B cell (primary cell): ENCODE results near the gene SAMD7. TPM values are rescaled to one million over a fixed set of nuclear protein-coding genes. Genes with fewer than 3 reads are reported as not detected.

Experiments used
- ATAC-seq: fragments of 200-7000 bp; cut with Tn5 transposase; one replicate; pipeline ENCODE4 v1.10.0; 2021; ENCODE audit warnings: low read depth, mild to moderate bottlenecking, moderate number of reproducible peaks, moderate library complexity
- CTCF ChIA-PET: fragments of 350-600 bp; sonication (Branson Sonifier 250); formaldehyde crosslinking; loops from one replicate; lab custom pipeline; 2021; ENCODE audit warnings: antibody characterized with exemption, inconsistent platforms; lab: Charles Lee
- POLR2A ChIA-PET: fragments of 350-600 bp; sonication (Branson Sonifier 250); formaldehyde crosslinking; loops from one replicate; lab custom pipeline; 2021; ENCODE audit warnings: antibody characterized with exemption; lab: Charles Lee
- DNase-seq: peaks from one replicate; pipeline ENCODE4 v3.0.0; 2013
- H2AFZ ChIP-seq: 2 replicates; pipeline ENCODE4 v1.6.1; 2012; ENCODE audit warnings: mild to moderate bottlenecking, low read depth, low read length; ENCODE audit not compliant: insufficient read depth, poor library complexity, severe bottlenecking
- H3K27ac ChIP-seq, 2 donors: 1 replicate in 1 of 2; 2 replicates in 1 of 2; pipeline ENCODE4 v1.5.1; 2012 to 2013; ENCODE audit warnings: low read length in 2 of 2, mild to moderate bottlenecking in 2 of 2, moderate library complexity in 1 of 2
- H3K27me3 ChIP-seq, 4 experiments: fragments of 200-600 bp in 1 of 4; sonication (generic) in 1 of 4; replicated peaks in 1 of 4; 1 replicate in 2 of 4; 2 replicates in 2 of 4; pipeline versions ENCODE4 v1.6.1 to v1.7.0; 2013 to 2016; ENCODE audit warnings: low read length in 3 of 4, mild to moderate bottlenecking in 2 of 4, mixed read lengths in 1 of 4, moderate library complexity in 1 of 4; ENCODE audit not compliant: insufficient read depth in 4 of 4, control insufficient read depth in 3 of 4; ENCODE audit errors: control extremely low read depth in 1 of 4
- H3K36me3 ChIP-seq, 2 experiments: replicated peaks in 1 of 2; 1 replicate in 1 of 2; 2 replicates in 1 of 2; pipeline versions ENCODE4 v1.6.1 to v1.7.1; 2013; ENCODE audit warnings: low read length in 1 of 2; ENCODE audit not compliant: insufficient read depth in 2 of 2, control insufficient read depth in 1 of 2; ENCODE audit errors: control extremely low read depth in 1 of 2, extremely low read depth in 1 of 2
- H3K4me1 ChIP-seq, 2 donors: fragments of 200-600 bp in 1 of 2; sonication (generic) in 1 of 2; 1 replicate in 1 of 2; 2 replicates in 1 of 2; pipeline versions ENCODE4 v1.5.1 to v1.6.1; 2013 to 2017; ENCODE audit warnings: low read length in 2 of 2; ENCODE audit not compliant: control insufficient read depth in 2 of 2, insufficient read depth in 2 of 2
- H3K4me2 ChIP-seq: replicated peaks from 2 replicates; pipeline ENCODE3; 2012; ENCODE audit warnings: mild to moderate bottlenecking, low read depth, low read length; ENCODE audit not compliant: poor library complexity, severe bottlenecking
- H3K4me3 ChIP-seq, 5 experiments: fragments of 200-600 bp in 1 of 5; sonication (generic) in 1 of 5; 1 replicate in 3 of 5; 2 replicates in 2 of 5; pipeline versions ENCODE4 v1.5.1 to v1.7.0; 2011 to 2016; ENCODE audit warnings: low read length in 4 of 5, mild to moderate bottlenecking in 4 of 5, low read depth in 2 of 5, control low read depth in 1 of 5, moderate library complexity in 1 of 5; ENCODE audit not compliant: insufficient read depth in 1 of 5; ENCODE audit errors: control extremely low read depth in 1 of 5, extremely low read depth in 1 of 5
- H3K79me2 ChIP-seq: fragments of 200-600 bp; sonication (generic); one replicate; pipeline ENCODE4 v1.6.0; 2016; ENCODE audit warnings: low read length; ENCODE audit not compliant: control insufficient read depth, insufficient read depth
- H3K9ac ChIP-seq: fragments of 200-600 bp; sonication (generic); 2 replicates; pipeline ENCODE4 v1.6.1; 2017; ENCODE audit warnings: mild to moderate bottlenecking, low read length, moderate library complexity
- H3K9me3 ChIP-seq, 3 donors: one replicate each; pipeline versions ENCODE4 v1.6.1 to v1.7.1; 2013; ENCODE audit warnings: low read length in 2 of 3; ENCODE audit not compliant: control insufficient read depth in 2 of 3, insufficient read depth in 1 of 3; ENCODE audit errors: control extremely low read depth in 1 of 3
- H4K20me1 ChIP-seq: 2 replicates; pipeline ENCODE4 v1.6.0; 2012; ENCODE audit warnings: mild to moderate bottlenecking, low read length; ENCODE audit not compliant: insufficient read depth, control insufficient read depth, poor library complexity, severe bottlenecking
- H3K27ac Mint-ChIP-seq: one replicate; pipeline ENCODE4 v1.8.0; 2021; ENCODE audit warnings: mixed read lengths
- H3K27me3 Mint-ChIP-seq: one replicate; pipeline ENCODE4 v1.8.0; 2021; ENCODE audit warnings: mixed read lengths
- H3K4me1 Mint-ChIP-seq: one replicate; pipeline ENCODE4 v1.8.0; 2021; ENCODE audit warnings: mixed read lengths
- H3K4me3 Mint-ChIP-seq: one replicate; pipeline ENCODE4 v1.8.0; 2021; ENCODE audit warnings: mixed read lengths
- H3K9me3 Mint-ChIP-seq: one replicate; pipeline ENCODE4 v1.8.0; 2022; ENCODE audit warnings: mixed read lengths; ENCODE audit not compliant: insufficient read depth
- EZH2 ChIP-seq: IDR thresholded peaks from 2 replicates; pipeline ENCODE4 v1.6.1; 2012; ENCODE audit warnings: borderline replicate concordance, low read depth, mild to moderate bottlenecking, moderate library complexity, low read length; ENCODE audit not compliant: insufficient read depth, poor library complexity, severe bottlenecking
- WGBS: methylation state at CpG from one replicate; pipeline ENCODE4 v1.1.5; 2013; ENCODE audit warnings: missing lambda C conversion rate; ENCODE audit not compliant: insufficient coverage; 5-methylcytosine and 5-hydroxymethylcytosine counted together
- intact Hi-C: fragments of 100-400 bp; cut with micrococcal nuclease; formaldehyde crosslinking; loops from one replicate; pipeline ENCODE4 v1.10.0; 2022
- polyA plus RNA-seq: library from polyadenylated mRNA; depleted of rRNA; stranded (reverse); fragments of >200 nt; gene quantifications from 2 replicates; pipeline ENCODE4 v1.2.3, GENCODE V29; 2012
- total RNA-seq, 2 donors: library from RNA; stranded (reverse); fragments of 120-200 nt in 1 of 2; gene quantifications; 1 replicate in 1 of 2; 2 replicates in 1 of 2; pipeline versions ENCODE4 v1.2.3 to v1.2.4, GENCODE V29; 2013 to 2022
- TF ChIP-seq, protein P1 (sequence below): fragments of 200-600 bp; IDR thresholded peaks from one replicate; pipeline ENCODE4 v1.8.0; 2022; ENCODE audit warnings: antibody characterized with exemption, mild to moderate bottlenecking

SAMD7 gene
- total and polyA plus RNA-seq, 2 donors (not counting 1 experiment from before 2014, with no cell fraction given) = not detected

- no peaks in the 10 kb centered on the region for H3K36me3 ChIP-seq
- no peak overlapping the region for H3K4me2 ChIP-seq
- no peak for ATAC-seq
- no peaks in the 10 kb centered on the region for H3K79me2 ChIP-seq
- no peak overlapping the region for H3K27ac Mint-ChIP-seq
- TF ChIP-seq, protein P1, sequence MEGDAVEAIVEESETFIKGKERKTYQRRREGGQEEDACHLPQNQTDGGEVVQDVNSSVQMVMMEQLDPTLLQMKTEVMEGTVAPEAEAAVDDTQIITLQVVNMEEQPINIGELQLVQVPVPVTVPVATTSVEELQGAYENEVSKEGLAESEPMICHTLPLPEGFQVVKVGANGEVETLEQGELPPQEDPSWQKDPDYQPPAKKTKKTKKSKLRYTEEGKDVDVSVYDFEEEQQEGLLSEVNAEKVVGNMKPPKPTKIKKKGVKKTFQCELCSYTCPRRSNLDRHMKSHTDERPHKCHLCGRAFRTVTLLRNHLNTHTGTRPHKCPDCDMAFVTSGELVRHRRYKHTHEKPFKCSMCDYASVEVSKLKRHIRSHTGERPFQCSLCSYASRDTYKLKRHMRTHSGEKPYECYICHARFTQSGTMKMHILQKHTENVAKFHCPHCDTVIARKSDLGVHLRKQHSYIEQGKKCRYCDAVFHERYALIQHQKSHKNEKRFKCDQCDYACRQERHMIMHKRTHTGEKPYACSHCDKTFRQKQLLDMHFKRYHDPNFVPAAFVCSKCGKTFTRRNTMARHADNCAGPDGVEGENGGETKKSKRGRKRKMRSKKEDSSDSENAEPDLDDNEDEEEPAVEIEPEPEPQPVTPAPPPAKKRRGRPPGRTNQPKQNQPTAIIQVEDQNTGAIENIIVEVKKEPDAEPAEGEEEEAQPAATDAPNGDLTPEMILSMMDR = no peak
- no peak for TF ChIP-seq EZH2
- CTCF ChIA-PET = no interaction called here
- WGBS = no CpG with 5 or more reads among the region's 6 CpGs
- intact Hi-C loops = no loop called here
- H3K27me3 ChIP-seq = no peaks in the 10 kb centered on the region
- H3K4me1 Mint-ChIP-seq = no peaks in the 10 kb centered on the region
- H3K9me3 ChIP-seq = peaks cover 0 to 17% (median 15%) of the 10 kb centered on the region in 3 donors
- no peaks in the 10 kb centered on the region for H3K9me3 Mint-ChIP-seq
- H2AFZ ChIP-seq = no peak overlapping the region
- no peak overlapping the region for H3K4me3 Mint-ChIP-seq
- no peak overlapping the region for H3K27ac ChIP-seq
- DNase-seq = no peak
- H3K4me1 ChIP-seq = no peaks in the 10 kb centered on the region
- POLR2A ChIA-PET = no interaction called here
- no peak overlapping the region for H3K4me3 ChIP-seq
- H3K27me3 Mint-ChIP-seq = no peaks in the 10 kb centered on the region
- no peaks in the 10 kb centered on the region for H4K20me1 ChIP-seq
- no peak overlapping the region for H3K9ac ChIP-seq
Measured at GRCh38 chr3:169905404-169905803, 6.0 kb upstream of the SAMD7 start.

GRCh38 chr3:169907476-169907875 is 3.9 kb upstream of the SAMD7 start:
- Mint-ChIP-seq H3K9me3 (no peaks in the 10 kb centered on the region), H3K4me3 (no peak overlapping the region), H3K4me1 (no peaks in the 10 kb centered on the region)

More at GRCh38 chr3:169907476-169907875, 3.9 kb upstream of the SAMD7 start:
- no peak overlapping the region for H3K27ac ChIP-seq
- H3K4me2 ChIP-seq = no peak overlapping the region
- no peaks in the 10 kb centered on the region for H3K36me3 ChIP-seq
- Mint-ChIP-seq H3K27ac (no peak overlapping the region), H3K27me3 (no peaks in the 10 kb centered on the region)
- no peak overlapping the region for H3K4me3 ChIP-seq
- H3K9ac ChIP-seq = no peak overlapping the region
- no peaks in the 10 kb centered on the region for H3K27me3 ChIP-seq
- H3K9me3 ChIP-seq = peaks cover 0 to 7% (median 0%) of the 10 kb centered on the region in 3 donors
- no peak for ATAC-seq
- TF ChIP-seq, protein P1 = no peak
- TF ChIP-seq EZH2 = no peak
- intact Hi-C loops = no loop called here
- no peak for DNase-seq
- no peaks in the 10 kb centered on the region for H3K4me1 ChIP-seq
- no peak overlapping the region for H2AFZ ChIP-seq
- no peaks in the 10 kb centered on the region for H3K79me2 ChIP-seq
- POLR2A ChIA-PET = no interaction called here
- CTCF ChIA-PET = no interaction called here
- H4K20me1 ChIP-seq = no peaks in the 10 kb centered on the region
